OCI-LY1 (cell line): ENCODE results near the gene SREBF1.
A peak's percentile ranks its signal among the peaks of the same experiment; 100 is the strongest.

Experiments used
- H2AFZ ChIP-seq: fragments of 200-600 bp; sonication (generic), shearing (Covaris generic); 2 replicates; pipeline ENCODE4 v1.6.0; 2014; ENCODE audit warnings: antibody characterized with exemption, mild to moderate bottlenecking, low read length
- H3F3A ChIP-seq: fragments of 200-600 bp; sonication (generic), shearing (Covaris generic); 2 replicates; pipeline ENCODE4 v1.6.0; 2014; ENCODE audit warnings: mild to moderate bottlenecking, antibody characterized with exemption, low read length, moderate library complexity; ENCODE audit not compliant: insufficient read depth
- H3K27ac ChIP-seq: fragments of 200-600 bp; sonication (generic); 2 replicates; pipeline ENCODE4 v1.5.1; 2014; ENCODE audit warnings: low read length, mixed run types, mild to moderate bottlenecking, low read depth; ENCODE audit not compliant: poor library complexity, severe bottlenecking
- H3K27me3 ChIP-seq: fragments of 200-600 bp; sonication (generic); 2 replicates; pipeline ENCODE4 v1.6.0; 2014; ENCODE audit warnings: antibody characterized with exemption, mild to moderate bottlenecking, low read length, moderate library complexity; ENCODE audit not compliant: insufficient read depth
- H3K36me3 ChIP-seq: fragments of 200-600 bp; sonication (generic); 2 replicates; pipeline ENCODE4 v1.6.1; 2014; ENCODE audit warnings: mild to moderate bottlenecking, antibody characterized with exemption, low read length, moderate library complexity, mixed read lengths; ENCODE audit not compliant: insufficient read depth
- H3K4me1 ChIP-seq: fragments of 200-600 bp; sonication (generic); 2 replicates; pipeline ENCODE4 v1.5.1; 2014; ENCODE audit warnings: mild to moderate bottlenecking, low read length, moderate library complexity; ENCODE audit not compliant: insufficient read depth, severe bottlenecking
- H3K4me2 ChIP-seq: fragments of 200-600 bp; sonication (generic), shearing (Covaris generic); 2 replicates; pipeline ENCODE4 v1.6.1; 2014; ENCODE audit warnings: low read length
- H3K4me3 ChIP-seq: fragments of 200-600 bp; sonication (generic); 2 replicates; pipeline ENCODE4 v1.5.1; 2014; ENCODE audit warnings: low read length, low read depth, mild to moderate bottlenecking, mixed read lengths; ENCODE audit not compliant: poor library complexity, severe bottlenecking
- H3K79me2 ChIP-seq: fragments of 200-600 bp; shearing (Covaris generic); 2 replicates; pipeline ENCODE4 v1.6.1; 2016; ENCODE audit warnings: mixed run types, low read length, mixed read lengths; ENCODE audit not compliant: insufficient read depth
- H3K9ac ChIP-seq: fragments of 200-600 bp; sonication (generic), shearing (Covaris generic); 2 replicates; pipeline ENCODE4 v1.6.1; 2014; ENCODE audit warnings: mild to moderate bottlenecking, low read length, mixed read lengths
- H3K9me2 ChIP-seq: fragments of 200-600 bp; sonication (generic), shearing (Covaris generic); 2 replicates; pipeline ENCODE4 v1.6.1; 2014; ENCODE audit warnings: low read depth, mild to moderate bottlenecking, low read length, mixed read lengths
- H3K9me3 ChIP-seq: fragments of 200-600 bp; shearing (Covaris generic); 2 replicates; pipeline ENCODE4 v1.6.1; 2014; ENCODE audit warnings: low read length, mixed read lengths
- H4K20me1 ChIP-seq: fragments of 200-600 bp; sonication (generic), shearing (Covaris generic); 2 replicates; pipeline ENCODE4 v1.6.0; 2016; ENCODE audit warnings: mild to moderate bottlenecking, low read length; ENCODE audit not compliant: insufficient read depth
- CTCF ChIP-seq: fragments of 200-600 bp; sonication (generic), shearing (Covaris generic); IDR thresholded peaks from 2 replicates; pipeline ENCODE4 v1.5.1; 2017; ENCODE audit warnings: mild to moderate bottlenecking, antibody characterized with exemption, low read length, moderate library complexity, mixed read lengths
- EZH2 ChIP-seq: fragments of 200-600 bp; sonication (generic), shearing (Covaris generic); IDR thresholded peaks from 2 replicates; pipeline ENCODE4 v1.8.0; 2017; ENCODE audit warnings: borderline replicate concordance, mixed run types, mild to moderate bottlenecking, antibody characterized with exemption, low read length, moderate library complexity, mixed read lengths

Gene SREBF1

GRCh38 chr17:17765359-17766076 lies 71.3 kb downstream of the SREBF1 start:
- H4K20me1 ChIP-seq = no peaks in the 10 kb centered on the region
- H3K4me2 ChIP-seq = peak overlapping the region; percentile 59
- no peaks in the 10 kb centered on the region for H3F3A ChIP-seq
- no peaks in the 10 kb centered on the region for H3K9me3 ChIP-seq
- H3K9me2 ChIP-seq = no peaks in the 10 kb centered on the region
- H3K27ac ChIP-seq = peak overlapping the region; percentile 91
- H3K4me3 ChIP-seq = peak overlapping the region; percentile 39
- no peaks in the 10 kb centered on the region for H3K27me3 ChIP-seq
- H3K4me1 ChIP-seq = peaks cover 46% of the 10 kb centered on the region
- H3K36me3 ChIP-seq = 0 out of 2 replicates have a peak, but pooled peaks cover 5% of the 10 kb centered on the region
- H3K9ac ChIP-seq = peak overlapping the region; percentile 62
- H3K79me2 ChIP-seq = no peaks in the 10 kb centered on the region
- no peak for TF ChIP-seq EZH2
- no peak for TF ChIP-seq CTCF
- H2AFZ ChIP-seq = no peak overlapping the region

GRCh38 chr17:17763734-17764133 lies 73.1 kb downstream of the SREBF1 start:
- peaks cover 59% of the 10 kb centered on the region for H3K4me1 ChIP-seq
- H3F3A ChIP-seq = no peaks in the 10 kb centered on the region
- no peak overlapping the region for H3K4me3 ChIP-seq
- H3K36me3 ChIP-seq = 0 out of 2 replicates have a peak, but pooled peaks cover 5% of the 10 kb centered on the region
- H3K27ac ChIP-seq = peak overlapping the region; percentile 29
- H3K27me3 ChIP-seq = no peaks in the 10 kb centered on the region
- TF ChIP-seq CTCF (no peak), EZH2 (no peak)
- no peaks in the 10 kb centered on the region for H3K9me3 ChIP-seq
- H4K20me1 ChIP-seq = no peaks in the 10 kb centered on the region
- no peaks in the 10 kb centered on the region for H3K9me2 ChIP-seq
- no peaks in the 10 kb centered on the region for H3K79me2 ChIP-seq
- H3K4me2 ChIP-seq = no peak overlapping the region
- H3K9ac ChIP-seq = no peak overlapping the region
- H2AFZ ChIP-seq = no peak overlapping the region

GRCh38 chr17:17763136-17763535 lies 73.7 kb downstream of the SREBF1 start:
- Histone ChIP-seq H2AFZ (no peak overlapping the region), H3K4me1 (peaks cover 61% of the 10 kb centered on the region), H3F3A (no peaks in the 10 kb centered on the region), H3K4me2 (no peak overlapping the region), H3K79me2 (no peaks in the 10 kb centered on the region), H3K36me3 (0 out of 2 replicates have a peak, but pooled peaks cover 5% of the 10 kb centered on the region), H3K9me3 (no peaks in the 10 kb centered on the region), H3K9ac (no peak overlapping the region), H3K27ac (no peak overlapping the region), H4K20me1 (no peaks in the 10 kb centered on the region), H3K4me3 (no peak overlapping the region), H3K27me3 (no peaks in the 10 kb centered on the region), H3K9me2 (no peaks in the 10 kb centered on the region)
- TF ChIP-seq CTCF (no peak), EZH2 (no peak)
